SK-N-SH (cell line): ENCODE results near the gene AKR1C2.

ENCODE experiments used
- CTCF ChIP-seq: fragments of 200-600 bp; sonication (generic); IDR thresholded peaks from 2 replicates; pipeline ENCODE4 v1.6.1; 2017; ENCODE audit warnings: antibody characterized with exemption, mild to moderate bottlenecking, moderate library complexity
- TF ChIP-seq, protein P1 (sequence below): IDR thresholded peaks from 2 replicates; pipeline ENCODE4 v1.4.0; 2012; ENCODE audit warnings: low read depth, borderline replicate concordance

- TF ChIP-seq, protein P1, sequence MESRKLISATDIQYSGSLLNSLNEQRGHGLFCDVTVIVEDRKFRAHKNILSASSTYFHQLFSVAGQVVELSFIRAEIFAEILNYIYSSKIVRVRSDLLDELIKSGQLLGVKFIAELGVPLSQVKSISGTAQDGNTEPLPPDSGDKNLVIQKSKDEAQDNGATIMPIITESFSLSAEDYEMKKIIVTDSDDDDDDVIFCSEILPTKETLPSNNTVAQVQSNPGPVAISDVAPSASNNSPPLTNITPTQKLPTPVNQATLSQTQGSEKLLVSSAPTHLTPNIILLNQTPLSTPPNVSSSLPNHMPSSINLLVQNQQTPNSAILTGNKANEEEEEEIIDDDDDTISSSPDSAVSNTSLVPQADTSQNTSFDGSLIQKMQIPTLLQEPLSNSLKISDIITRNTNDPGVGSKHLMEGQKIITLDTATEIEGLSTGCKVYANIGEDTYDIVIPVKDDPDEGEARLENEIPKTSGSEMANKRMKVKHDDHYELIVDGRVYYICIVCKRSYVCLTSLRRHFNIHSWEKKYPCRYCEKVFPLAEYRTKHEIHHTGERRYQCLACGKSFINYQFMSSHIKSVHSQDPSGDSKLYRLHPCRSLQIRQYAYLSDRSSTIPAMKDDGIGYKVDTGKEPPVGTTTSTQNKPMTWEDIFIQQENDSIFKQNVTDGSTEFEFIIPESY = no peak
- TF ChIP-seq CTCF = no peak
These were observed 29.6 kb upstream of the AKR1C2 start for GRCh38 chr10:5033061-5033778.
